Inflammatory macrophage treated with lipopolysaccharide for 1 hour (primary cell): ENCODE data around the gene DAPK2.
"Not testable (repeated sequence)": the region's sequence is repeated elsewhere in the genome, so short reads cannot be mapped to it uniquely, and the experiment has no call there.

Experiments
- DNase-seq, 2 donors: peaks; one replicate each; pipeline ENCODE4 v3.0.0-alpha.2; 2020 to 2022

DAPK2 gene

GRCh38 chr15:63909819-63910437 is 136.4 kb downstream of the DAPK2 start:
- no peak for DNase-seq

GRCh38 chr15:63908991-63909390 is 137.3 kb downstream of the DAPK2 start:
- peak in 1 of 2 donors; percentile 37 for DNase-seq

GRCh38 chr15:63908281-63908680 is 138.0 kb downstream of the DAPK2 start:
- DNase-seq = no peak

GRCh38 chr15:63907521-63907920 is 138.8 kb downstream of the DAPK2 start:
- no peak for DNase-seq

- no peak for DNase-seq
These were observed 140.1 kb downstream of the DAPK2 start for GRCh38 chr15:63906266-63906584.

GRCh38 chr15:63905558-63906265 is 140.6 kb downstream of the DAPK2 start:
- DNase-seq = peak in 1 of 2 donors; percentile 28

- DNase-seq = no peak
These were observed 141.2 kb downstream of the DAPK2 start for GRCh38 chr15:63905131-63905530.

- DNase-seq = no peak
These were observed 142.2 kb downstream of the DAPK2 start for GRCh38 chr15:63904042-63904441.

GRCh38 chr15:63902671-63903035 is 143.6 kb downstream of the DAPK2 start:
- DNase-seq = peak; percentile 57 to 69

GRCh38 chr15:63901912-63902670 is 144.2 kb downstream of the DAPK2 start:
- DNase-seq = no peak

GRCh38 chr15:63900306-63900705 is 146.0 kb downstream of the DAPK2 start:
- DNase-seq = no peak

GRCh38 chr15:63899606-63900005 is 146.7 kb downstream of the DAPK2 start:
- not testable (repeated sequence) for DNase-seq

GRCh38 chr15:63899193-63899592 is 147.1 kb downstream of the DAPK2 start:
- peak; percentile 20 to 57 for DNase-seq

GRCh38 chr15:63896336-63897115 is 149.8 kb downstream of the DAPK2 start:
- peak; percentile 91 to 98 for DNase-seq

- no peak for DNase-seq
These were observed 150.5 kb downstream of the DAPK2 start for GRCh38 chr15:63895787-63896218.

GRCh38 chr15:63895194-63895593 is 151.1 kb downstream of the DAPK2 start:
- DNase-seq = no peak

- no peak for DNase-seq
These were observed 151.7 kb downstream of the DAPK2 start for GRCh38 chr15:63894662-63894949.

- peak in 1 of 2 donors; percentile 23 for DNase-seq
These were observed 152.2 kb downstream of the DAPK2 start for GRCh38 chr15:63893866-63894661.

- DNase-seq = peak; percentile 63 to 91
These were observed 153.4 kb downstream of the DAPK2 start for GRCh38 chr15:63892794-63893441.

- no peak for DNase-seq
These were observed 154.5 kb downstream of the DAPK2 start for GRCh38 chr15:63891768-63892133.

- peak; percentile 67 to 93 for DNase-seq
These were observed 155.1 kb downstream of the DAPK2 start for GRCh38 chr15:63891079-63891767.
